SK-N-SH (cell line): ENCODE measurements around the gene MPPED2. TPM values are rescaled to one million over a fixed set of nuclear protein-coding genes. Genes with fewer than 3 reads are reported as not detected.

Source experiments
- CTCF ChIA-PET: fragments of 300-600, 350-600 bp; formaldehyde crosslinking; extraction: SDS; loops from one replicate; lab custom pipeline; 2021; lab: Yijun Ruan, JAX
- POLR2A ChIA-PET: fragments of 350-600 bp; sonication (Branson Sonifier 250); formaldehyde crosslinking; extraction: SDS; loops from one replicate; lab custom pipeline; 2020; ENCODE audit warnings: antibody characterized with exemption, inconsistent platforms; lab: Yijun Ruan, JAX
- DNase-seq: peaks from one replicate; pipeline ENCODE4 v3.0.0; 2012
- H2AFZ ChIP-seq: fragments of 200-600 bp; sonication (generic); 2 replicates; pipeline ENCODE4 v1.8.1; 2016; ENCODE audit warnings: antibody characterized with exemption, mild to moderate bottlenecking, low read depth
- H3F3A ChIP-seq: fragments of 200-600 bp; sonication (generic); replicated peaks from 2 replicates; pipeline ENCODE3; 2016; ENCODE audit warnings: antibody characterized with exemption, mild to moderate bottlenecking; ENCODE audit not compliant: insufficient read depth
- H3K27ac ChIP-seq, 2 experiments: fragments of 200-500 bp in 1 of 2; fragments of 200-600 bp in 1 of 2; sonication (Bioruptor generic) in 1 of 2; sonication (generic), shearing (Covaris generic) in 1 of 2; 2 replicates each; pipeline versions ENCODE4 v1.5.1 to v1.6.1; 2014 to 2016; ENCODE audit warnings: low read depth in 2 of 2, inconsistent platforms in 1 of 2, low read length in 1 of 2, mild to moderate bottlenecking in 1 of 2, mixed read lengths in 1 of 2
- H3K27me3 ChIP-seq: fragments of 200-600 bp; sonication (generic), shearing (Covaris generic); 2 replicates; pipeline ENCODE4 v1.6.1; 2016; ENCODE audit warnings: mixed run types; ENCODE audit not compliant: insufficient read depth
- H3K36me3 ChIP-seq, 2 experiments: fragments of 200-500 bp in 1 of 2; fragments of 200-600 bp in 1 of 2; sonication (Bioruptor generic) in 1 of 2; sonication (generic) in 1 of 2; replicated peaks in 1 of 2; 2 replicates each; pipeline versions ENCODE3 to v1.5.1; 2014 to 2016; ENCODE audit warnings: low read length in 1 of 2, mild to moderate bottlenecking in 1 of 2; ENCODE audit not compliant: insufficient read depth in 2 of 2, control insufficient read depth in 1 of 2
- H3K4me1 ChIP-seq, 2 experiments: fragments of 200-500 bp in 1 of 2; fragments of 200-600 bp in 1 of 2; sonication (Bioruptor generic) in 1 of 2; sonication (generic), shearing (Covaris generic) in 1 of 2; 2 replicates each; pipeline versions ENCODE4 v1.5.1 to v1.6.1; 2014 to 2016; ENCODE audit warnings: low read depth in 1 of 2, low read length in 1 of 2, mixed run types in 1 of 2; ENCODE audit not compliant: insufficient read depth in 2 of 2, control insufficient read depth in 1 of 2
- H3K4me2 ChIP-seq: fragments of 200-600 bp; sonication (generic), shearing (Covaris generic); 2 replicates; pipeline ENCODE4 v1.6.1; 2017; ENCODE audit warnings: mixed run types
- H3K4me3 ChIP-seq, 2 experiments: fragments of 200-500 bp in 1 of 2; fragments of 200-600 bp in 1 of 2; sonication (Bioruptor generic) in 1 of 2; sonication (generic), shearing (Covaris generic) in 1 of 2; 2 replicates each; pipeline versions ENCODE4 v1.5.1 to v1.8.1; 2014 to 2016; ENCODE audit warnings: low read depth in 2 of 2, inconsistent platforms in 1 of 2, low read length in 1 of 2, mild to moderate bottlenecking in 1 of 2, mixed read lengths in 1 of 2, moderate library complexity in 1 of 2
- H3K79me2 ChIP-seq: fragments of 200-600 bp; sonication (generic); 2 replicates; pipeline ENCODE4 v1.8.1; 2017; ENCODE audit warnings: mild to moderate bottlenecking; ENCODE audit not compliant: insufficient read depth
- H3K9ac ChIP-seq: fragments of 200-600 bp; sonication (generic); 2 replicates; pipeline ENCODE4 v1.6.1; 2017; ENCODE audit warnings: mixed run types
- H3K9me2 ChIP-seq: fragments of 200-600 bp; sonication (generic); 2 replicates; pipeline ENCODE4 v1.6.1; 2017; ENCODE audit warnings: mixed run types
- H3K9me3 ChIP-seq: fragments of 200-600 bp; sonication (generic); 2 replicates; pipeline ENCODE4 v1.6.1; 2017; ENCODE audit warnings: mixed run types, mild to moderate bottlenecking, moderate library complexity
- H4K20me1 ChIP-seq: fragments of 200-600 bp; sonication (generic); 2 replicates; pipeline ENCODE4 v1.6.1; 2017; ENCODE audit warnings: mild to moderate bottlenecking, mixed run types; ENCODE audit not compliant: insufficient read depth
- CHD2 ChIP-seq: fragments of 150-350 bp; IDR thresholded peaks from 2 replicates; pipeline ENCODE4 v1.6.1; 2018; ENCODE audit warnings: low read length; ENCODE audit not compliant: partially characterized antibody
- ELF1 ChIP-seq: IDR thresholded peaks from 2 replicates; pipeline ENCODE4 v1.4.0; 2012
- EP300 ChIP-seq, 2 experiments: IDR thresholded peaks; 2 replicates each; pipeline versions ENCODE4 v1.4.0 to v1.6.1; 2012; ENCODE audit warnings: borderline replicate concordance in 1 of 2, low read depth in 1 of 2, low read length in 1 of 2
- FOXJ3 ChIP-seq: sonication (generic); formaldehyde crosslinking; IDR thresholded peaks from 2 replicates; pipeline ENCODE4 v1.5.1; 2020; ENCODE audit warnings: mild to moderate bottlenecking, missing genetic modification reagents
- JUND ChIP-seq: IDR thresholded peaks from 2 replicates; pipeline ENCODE4 v1.4.0; 2012
- MEF2A ChIP-seq: IDR thresholded peaks from 2 replicates; pipeline ENCODE4 v1.4.0; 2012; ENCODE audit warnings: low read depth, borderline replicate concordance
- NFIC ChIP-seq: IDR thresholded peaks from 2 replicates; pipeline ENCODE4 v1.4.0; 2012; ENCODE audit warnings: borderline replicate concordance
- POLR2AphosphoS5 ChIP-seq: IDR thresholded peaks from 2 replicates; pipeline ENCODE4 v1.6.1; 2012; ENCODE audit warnings: low read depth, low read length
- RAD21 ChIP-seq: IDR thresholded peaks from 2 replicates; pipeline ENCODE4 v1.6.1; 2012; ENCODE audit warnings: mild to moderate bottlenecking, low read length
- RFX5 ChIP-seq: IDR thresholded peaks from 2 replicates; pipeline ENCODE4 v1.6.1; 2012; ENCODE audit warnings: mild to moderate bottlenecking, improper control_type of control experiment, low read length
- RXRA ChIP-seq: IDR thresholded peaks from 2 replicates; pipeline ENCODE4 v1.4.0; 2012; ENCODE audit warnings: low read depth, mild to moderate bottlenecking, borderline replicate concordance
- SMC3 ChIP-seq: IDR thresholded peaks from 2 replicates; pipeline ENCODE4 v1.6.1; 2012; ENCODE audit warnings: low read depth, low read length, improper control_type of control experiment
- TAF1 ChIP-seq: IDR thresholded peaks from 2 replicates; pipeline ENCODE4 v1.6.1; 2012; ENCODE audit warnings: low read depth, mild to moderate bottlenecking, low read length, moderate library complexity, borderline replicate concordance
- TEAD4 ChIP-seq: IDR thresholded peaks from 2 replicates; pipeline ENCODE4 v1.4.0; 2012; ENCODE audit warnings: mild to moderate bottlenecking, borderline replicate concordance; ENCODE audit not compliant: insufficient read depth
- YY1 ChIP-seq: IDR thresholded peaks from 2 replicates; pipeline ENCODE4 v1.4.0; 2012; ENCODE audit warnings: low read depth, mild to moderate bottlenecking
- WGBS: methylation state at CpG from one replicate; pipeline ENCODE4 v1.1.6; 2017; ENCODE audit warnings: low lambda C conversion rate; 5-methylcytosine and 5-hydroxymethylcytosine counted together
- polyA plus RNA-seq, 3 experiments: library from polyadenylated mRNA; depleted of rRNA; stranded (reverse); fragments of >200 nt; gene quantifications; 2 replicates each; pipeline ENCODE4 v1.2.3, GENCODE V29; 2012
- TF ChIP-seq, protein P1 (sequence below): fragments of 150-350 bp; IDR thresholded peaks from 2 replicates; pipeline ENCODE4 v1.6.1; 2016; ENCODE audit warnings: mild to moderate bottlenecking, low read depth, low read length
- TF ChIP-seq, protein P2 (sequence below): fragments of 200-600 bp; sonication (generic); IDR thresholded peaks from 2 replicates; pipeline ENCODE4 v1.6.1; 2017; ENCODE audit warnings: antibody characterized with exemption, mild to moderate bottlenecking, moderate library complexity
- TF ChIP-seq, protein P3 (sequence below): IDR thresholded peaks from 2 replicates; pipeline ENCODE4 v1.4.0; 2012; ENCODE audit warnings: low read depth, borderline replicate concordance
- TF ChIP-seq, protein P4 (sequence below): IDR thresholded peaks from 2 replicates; pipeline ENCODE4 v1.4.0; 2012; ENCODE audit warnings: low read depth, borderline replicate concordance

MPPED2 gene
- polyA plus RNA-seq, 1 of the 3 experiments (the other 2 are of a cell fraction): 0.05 TPM

DNA sequence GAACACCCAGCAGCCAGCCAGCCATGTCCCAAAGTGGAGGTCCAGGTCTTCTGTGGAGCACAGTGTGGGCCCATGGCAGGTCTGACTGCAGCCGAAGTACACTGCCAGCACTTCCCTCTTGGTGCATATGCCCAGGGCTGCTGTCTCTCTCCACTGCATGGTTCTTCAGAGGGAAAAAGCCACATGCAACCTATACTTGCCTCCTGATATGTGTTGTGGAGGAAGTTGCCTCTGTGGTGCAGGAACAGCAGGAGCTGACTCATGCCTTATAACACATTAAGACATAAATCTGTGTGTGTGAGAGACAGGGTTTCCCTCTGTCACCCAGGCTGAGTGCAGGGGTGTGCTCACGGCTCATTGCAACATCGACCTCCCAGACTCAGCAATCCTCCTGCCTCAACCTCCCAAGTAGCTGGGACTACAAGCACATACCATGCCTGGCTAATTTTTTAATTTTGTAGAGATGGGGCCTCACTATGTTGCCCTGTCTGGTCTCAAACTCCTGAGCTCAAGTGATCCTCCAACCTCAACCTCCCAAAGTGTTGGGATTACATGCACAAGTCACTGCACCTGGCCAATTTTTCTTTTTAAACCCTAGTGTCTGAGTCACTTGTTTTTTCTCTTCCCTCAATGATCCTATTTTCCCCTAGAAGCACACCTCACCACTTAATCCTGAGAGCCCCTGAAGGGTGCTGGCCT, 98.8 kb downstream of the MPPED2 start:
- Histone ChIP-seq H3K36me3 (no peaks in the 10 kb centered on the region), H4K20me1 (no peaks in the 10 kb centered on the region), H3K4me1 (peaks cover 7% of the 10 kb centered on the region in 2 experiments; a peak in 2 of 4 replicates), H3K4me2 (no peak overlapping the region), H3K9me3 (no peaks in the 10 kb centered on the region), H3K27ac (no peak overlapping the region), H3F3A (no peaks in the 10 kb centered on the region), H3K9me2 (no peaks in the 10 kb centered on the region), H3K4me3 (no peak overlapping the region), H3K9ac (no peak overlapping the region), H3K27me3 (no peaks in the 10 kb centered on the region), H2AFZ (no peak overlapping the region), H3K79me2 (no peaks in the 10 kb centered on the region)
- WGBS: 0% methylated on average over 1 of the region's 3 CpGs
- no peak for TF ChIP-seq NFIC
- no peak for TF ChIP-seq FOXJ3
- TF ChIP-seq, protein P1, sequence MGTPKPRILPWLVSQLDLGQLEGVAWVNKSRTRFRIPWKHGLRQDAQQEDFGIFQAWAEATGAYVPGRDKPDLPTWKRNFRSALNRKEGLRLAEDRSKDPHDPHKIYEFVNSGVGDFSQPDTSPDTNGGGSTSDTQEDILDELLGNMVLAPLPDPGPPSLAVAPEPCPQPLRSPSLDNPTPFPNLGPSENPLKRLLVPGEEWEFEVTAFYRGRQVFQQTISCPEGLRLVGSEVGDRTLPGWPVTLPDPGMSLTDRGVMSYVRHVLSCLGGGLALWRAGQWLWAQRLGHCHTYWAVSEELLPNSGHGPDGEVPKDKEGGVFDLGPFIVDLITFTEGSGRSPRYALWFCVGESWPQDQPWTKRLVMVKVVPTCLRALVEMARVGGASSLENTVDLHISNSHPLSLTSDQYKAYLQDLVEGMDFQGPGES: no peak
- TF ChIP-seq EP300 (IDR thresholded peaks at IDR 0.05; ENCODE audit: borderline replicate concordance in 1 of 2, low read depth in 1 of 2, low read length in 1 of 2): no peak
- TF ChIP-seq MEF2A: no peak
- TF ChIP-seq RAD21: no peak
- TF ChIP-seq, protein P2, sequence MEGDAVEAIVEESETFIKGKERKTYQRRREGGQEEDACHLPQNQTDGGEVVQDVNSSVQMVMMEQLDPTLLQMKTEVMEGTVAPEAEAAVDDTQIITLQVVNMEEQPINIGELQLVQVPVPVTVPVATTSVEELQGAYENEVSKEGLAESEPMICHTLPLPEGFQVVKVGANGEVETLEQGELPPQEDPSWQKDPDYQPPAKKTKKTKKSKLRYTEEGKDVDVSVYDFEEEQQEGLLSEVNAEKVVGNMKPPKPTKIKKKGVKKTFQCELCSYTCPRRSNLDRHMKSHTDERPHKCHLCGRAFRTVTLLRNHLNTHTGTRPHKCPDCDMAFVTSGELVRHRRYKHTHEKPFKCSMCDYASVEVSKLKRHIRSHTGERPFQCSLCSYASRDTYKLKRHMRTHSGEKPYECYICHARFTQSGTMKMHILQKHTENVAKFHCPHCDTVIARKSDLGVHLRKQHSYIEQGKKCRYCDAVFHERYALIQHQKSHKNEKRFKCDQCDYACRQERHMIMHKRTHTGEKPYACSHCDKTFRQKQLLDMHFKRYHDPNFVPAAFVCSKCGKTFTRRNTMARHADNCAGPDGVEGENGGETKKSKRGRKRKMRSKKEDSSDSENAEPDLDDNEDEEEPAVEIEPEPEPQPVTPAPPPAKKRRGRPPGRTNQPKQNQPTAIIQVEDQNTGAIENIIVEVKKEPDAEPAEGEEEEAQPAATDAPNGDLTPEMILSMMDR: no peak
- no peak for TF ChIP-seq TAF1
- TF ChIP-seq RFX5: no peak
- no peak for TF ChIP-seq RXRA
- TF ChIP-seq CHD2: no peak
- ChIA-PET POLR2A (no interaction called here), CTCF (no interaction called here)
- DNase-seq: no peak

DNA sequence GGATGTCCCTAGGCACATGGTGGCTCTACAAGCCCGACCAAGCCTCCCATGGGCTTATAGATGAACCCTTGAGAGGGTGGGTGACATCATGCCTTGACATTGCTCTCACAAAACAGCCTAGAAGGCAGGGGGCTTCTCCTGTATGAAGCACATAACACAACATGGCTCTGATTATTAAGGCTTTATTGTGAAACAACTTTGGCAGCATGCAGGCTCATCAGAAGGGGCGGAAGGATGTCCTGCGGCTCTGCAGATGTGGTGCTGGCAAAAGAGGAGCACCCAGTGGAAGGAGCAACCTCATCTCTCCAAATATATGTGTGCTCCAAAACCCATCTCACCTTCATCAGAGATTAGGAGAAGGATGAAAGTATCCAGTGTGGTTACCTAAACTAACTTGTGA, 100.4 kb downstream of the MPPED2 start:
- no peaks in the 10 kb centered on the region for H3F3A ChIP-seq
- H2AFZ ChIP-seq: no peak overlapping the region
- TF ChIP-seq TAF1: no peak
- TF ChIP-seq TEAD4: no peak
- TF ChIP-seq SMC3: no peak
- TF ChIP-seq, protein P3, sequence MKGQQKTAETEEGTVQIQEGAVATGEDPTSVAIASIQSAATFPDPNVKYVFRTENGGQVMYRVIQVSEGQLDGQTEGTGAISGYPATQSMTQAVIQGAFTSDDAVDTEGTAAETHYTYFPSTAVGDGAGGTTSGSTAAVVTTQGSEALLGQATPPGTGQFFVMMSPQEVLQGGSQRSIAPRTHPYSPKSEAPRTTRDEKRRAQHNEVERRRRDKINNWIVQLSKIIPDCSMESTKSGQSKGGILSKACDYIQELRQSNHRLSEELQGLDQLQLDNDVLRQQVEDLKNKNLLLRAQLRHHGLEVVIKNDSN: no peak
- no peak for TF ChIP-seq ELF1
- no peak for TF ChIP-seq JUND
- TF ChIP-seq MEF2A: no peak
- no peak for TF ChIP-seq POLR2AphosphoS5
- TF ChIP-seq YY1: no peak
- TF ChIP-seq, protein P4, sequence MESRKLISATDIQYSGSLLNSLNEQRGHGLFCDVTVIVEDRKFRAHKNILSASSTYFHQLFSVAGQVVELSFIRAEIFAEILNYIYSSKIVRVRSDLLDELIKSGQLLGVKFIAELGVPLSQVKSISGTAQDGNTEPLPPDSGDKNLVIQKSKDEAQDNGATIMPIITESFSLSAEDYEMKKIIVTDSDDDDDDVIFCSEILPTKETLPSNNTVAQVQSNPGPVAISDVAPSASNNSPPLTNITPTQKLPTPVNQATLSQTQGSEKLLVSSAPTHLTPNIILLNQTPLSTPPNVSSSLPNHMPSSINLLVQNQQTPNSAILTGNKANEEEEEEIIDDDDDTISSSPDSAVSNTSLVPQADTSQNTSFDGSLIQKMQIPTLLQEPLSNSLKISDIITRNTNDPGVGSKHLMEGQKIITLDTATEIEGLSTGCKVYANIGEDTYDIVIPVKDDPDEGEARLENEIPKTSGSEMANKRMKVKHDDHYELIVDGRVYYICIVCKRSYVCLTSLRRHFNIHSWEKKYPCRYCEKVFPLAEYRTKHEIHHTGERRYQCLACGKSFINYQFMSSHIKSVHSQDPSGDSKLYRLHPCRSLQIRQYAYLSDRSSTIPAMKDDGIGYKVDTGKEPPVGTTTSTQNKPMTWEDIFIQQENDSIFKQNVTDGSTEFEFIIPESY: no peak
- TF ChIP-seq RAD21: no peak
- no peaks in the 10 kb centered on the region for H3K9me3 ChIP-seq
- no peaks in the 10 kb centered on the region for H3K79me2 ChIP-seq
- H3K4me1 ChIP-seq: peaks cover 7 to 14% of the 10 kb centered on the region in 2 experiments; a peak in 2 of 4 replicates
- H3K36me3 ChIP-seq: no peaks in the 10 kb centered on the region
- no peak overlapping the region for H3K4me2 ChIP-seq
- no peaks in the 10 kb centered on the region for H3K9me2 ChIP-seq
- CTCF ChIA-PET: no interaction called here
- no peak overlapping the region for H3K27ac ChIP-seq
- DNase-seq: no peak
- 41% methylated on average over 3 of the region's 3 CpGs for WGBS
- no peaks in the 10 kb centered on the region for H3K27me3 ChIP-seq
- H4K20me1 ChIP-seq: no peaks in the 10 kb centered on the region
- H3K4me3 ChIP-seq: no peak overlapping the region
- no peak overlapping the region for H3K9ac ChIP-seq
- POLR2A ChIA-PET: no interaction called here
